Cardiac muscle cell (in vitro differentiated cells and primary cell): ENCODE measurements around the gene CPT1A. TPM values are rescaled to one million over a fixed set of nuclear protein-coding genes. Genes with fewer than 3 reads are reported as not detected.

Experiments
- DNase-seq, 2 donors: peaks; one replicate each; pipeline versions ENCODE4 v3.0.0 to v3.0.0-alpha.2; 2010 to 2017; ENCODE audit warnings: low read depth in 1 of 2, low spot score in 1 of 2
- H3K27ac ChIP-seq: fragments of 200-600 bp; sonication (generic); 2 replicates; pipeline ENCODE4 v1.5.1; 2016
- H3K27me3 ChIP-seq: fragments of 200-600 bp; sonication (generic); 2 replicates; pipeline ENCODE4 v1.6.0; 2016; ENCODE audit warnings: control low read depth
- H3K36me3 ChIP-seq: fragments of 200-600 bp; sonication (generic); 2 replicates; pipeline ENCODE4 v1.5.1; 2016; ENCODE audit warnings: control low read depth
- H3K4me1 ChIP-seq: fragments of 200-600 bp; sonication (generic); 2 replicates; pipeline ENCODE4 v1.8.1; 2017; ENCODE audit warnings: low read depth, mild to moderate bottlenecking, mixed run types
- H3K4me3 ChIP-seq: fragments of 200-600 bp; sonication (generic); 2 replicates; pipeline ENCODE4 v1.5.1; 2016; ENCODE audit warnings: mild to moderate bottlenecking
- H3K9me3 ChIP-seq: fragments of 200-600 bp; sonication (generic); 2 replicates; pipeline ENCODE4 v1.5.1; 2017; ENCODE audit warnings: low read depth, mild to moderate bottlenecking, control low read depth
- CTCF ChIP-seq: IDR thresholded peaks from 2 replicates; pipeline ENCODE4 v1.5.1; 2012; ENCODE audit warnings: low read depth, mild to moderate bottlenecking, low read length
- polyA plus RNA-seq: library from polyadenylated mRNA; unstranded; fragments of >200 nt; fragmentation: Nextera tagmentation; extraction: Ambion mirVana; gene quantifications from 2 replicates; pipeline ENCODE4 v1.2.1, GENCODE V29; 2016
- total RNA-seq: library from RNA; depleted of rRNA; stranded (reverse); fragments of >200 nt; gene quantifications from 2 replicates; pipeline ENCODE4 v1.2.3, GENCODE V29; 2016

The CPT1A gene
- total and polyA plus RNA-seq, 2 experiments from 2014 or later, result 2.1 to 7.4 TPM

GRCh38 chr11:68818181-68818580 is 23.5 kb downstream of the CPT1A start:
- H3K9me3 ChIP-seq, result no peaks in the 10 kb centered on the region
- H3K4me3 ChIP-seq, result no peak overlapping the region
- H3K27ac ChIP-seq, result no peak overlapping the region
- no peak for DNase-seq
- no peaks in the 10 kb centered on the region for H3K27me3 ChIP-seq
- no peak for TF ChIP-seq CTCF
- no peaks in the 10 kb centered on the region for H3K36me3 ChIP-seq
- no peaks in the 10 kb centered on the region for H3K4me1 ChIP-seq

- H3K9me3 ChIP-seq, result no peaks in the 10 kb centered on the region
- H3K4me1 ChIP-seq, result no peaks in the 10 kb centered on the region
- TF ChIP-seq CTCF, result no peak
- no peak overlapping the region for H3K27ac ChIP-seq
- no peaks in the 10 kb centered on the region for H3K36me3 ChIP-seq
- no peak for DNase-seq
- H3K27me3 ChIP-seq, result no peaks in the 10 kb centered on the region
- H3K4me3 ChIP-seq, result no peak overlapping the region
These were observed 24.2 kb downstream of the CPT1A start for GRCh38 chr11:68817554-68817953.

- H3K36me3 ChIP-seq, result no peaks in the 10 kb centered on the region
- no peak for TF ChIP-seq CTCF
- H3K4me3 ChIP-seq, result no peak overlapping the region
- no peaks in the 10 kb centered on the region for H3K4me1 ChIP-seq
- H3K27me3 ChIP-seq, result no peaks in the 10 kb centered on the region
- H3K9me3 ChIP-seq, result no peaks in the 10 kb centered on the region
- no peak overlapping the region for H3K27ac ChIP-seq
- no peak for DNase-seq
These were observed 24.7 kb downstream of the CPT1A start for GRCh38 chr11:68816917-68817419.

- H3K27me3 ChIP-seq, result no peaks in the 10 kb centered on the region
- H3K27ac ChIP-seq, result no peak overlapping the region
- no peaks in the 10 kb centered on the region for H3K9me3 ChIP-seq
- H3K4me3 ChIP-seq, result no peak overlapping the region
- no peak for DNase-seq
- H3K36me3 ChIP-seq, result no peaks in the 10 kb centered on the region
- no peaks in the 10 kb centered on the region for H3K4me1 ChIP-seq
- no peak for TF ChIP-seq CTCF
These were observed 25.4 kb downstream of the CPT1A start for GRCh38 chr11:68816251-68816776.

GRCh38 chr11:68813773-68814172 is 27.9 kb downstream of the CPT1A start:
- H3K36me3 ChIP-seq, result no peaks in the 10 kb centered on the region
- no peak overlapping the region for H3K4me3 ChIP-seq
- H3K27me3 ChIP-seq, result no peaks in the 10 kb centered on the region
- DNase-seq, result no peak
- TF ChIP-seq CTCF, result no peak
- H3K4me1 ChIP-seq, result peaks cover 9% of the 10 kb centered on the region
- no peak overlapping the region for H3K27ac ChIP-seq
- H3K9me3 ChIP-seq, result no peaks in the 10 kb centered on the region

- Histone ChIP-seq H3K9me3 (no peaks in the 10 kb centered on the region), H3K4me1 (peaks cover 9% of the 10 kb centered on the region), H3K27me3 (no peaks in the 10 kb centered on the region), H3K36me3 (no peaks in the 10 kb centered on the region), H3K4me3 (no peak overlapping the region), H3K27ac (no peak overlapping the region)
- DNase-seq, result no peak
- TF ChIP-seq CTCF, result no peak
These were observed 29.2 kb downstream of the CPT1A start for GRCh38 chr11:68812526-68812925.
